HepG2 (cell line): Measurements from ENCODE around the gene ZNF254.

Experiments used
- KAT7 ChIP-seq: IDR thresholded peaks from 2 replicates; pipeline ENCODE4 v1.6.1; 2018; ENCODE audit warnings: borderline replicate concordance, missing compliant biosample characterization
- NFIC ChIP-seq: IDR thresholded peaks from 2 replicates; pipeline ENCODE4 v1.6.1; 2012; ENCODE audit warnings: mild to moderate bottlenecking, low read length, inconsistent platforms
- ZBTB10 ChIP-seq: sonication (generic); formaldehyde crosslinking; IDR thresholded peaks from 2 replicates; pipeline ENCODE4 v1.4.0; 2020; ENCODE audit warnings: missing genetic modification reagents, borderline replicate concordance
- ZNF292 ChIP-seq: sonication (generic); formaldehyde crosslinking; IDR thresholded peaks from 2 replicates; pipeline ENCODE4 v1.8.1; 2022; ENCODE audit warnings: mild to moderate bottlenecking, low read depth, missing genetic modification reagents, borderline replicate concordance
- TF ChIP-seq, protein P1 (sequence below): sonication (generic); formaldehyde crosslinking; IDR thresholded peaks from 2 replicates; pipeline ENCODE4 v1.4.0; 2020; ENCODE audit warnings: missing genetic modification reagents
- TF ChIP-seq, protein P2 (sequence below): sonication (generic); formaldehyde crosslinking; IDR thresholded peaks from 2 replicates; pipeline ENCODE4 v1.4.0; 2020; ENCODE audit warnings: missing genetic modification reagents
- TF ChIP-seq, protein P3 (sequence below): sonication (generic); formaldehyde crosslinking; IDR thresholded peaks from 2 replicates; pipeline ENCODE4 v1.5.0; 2020; ENCODE audit warnings: mild to moderate bottlenecking, missing genetic modification reagents, moderate library complexity

DNA sequence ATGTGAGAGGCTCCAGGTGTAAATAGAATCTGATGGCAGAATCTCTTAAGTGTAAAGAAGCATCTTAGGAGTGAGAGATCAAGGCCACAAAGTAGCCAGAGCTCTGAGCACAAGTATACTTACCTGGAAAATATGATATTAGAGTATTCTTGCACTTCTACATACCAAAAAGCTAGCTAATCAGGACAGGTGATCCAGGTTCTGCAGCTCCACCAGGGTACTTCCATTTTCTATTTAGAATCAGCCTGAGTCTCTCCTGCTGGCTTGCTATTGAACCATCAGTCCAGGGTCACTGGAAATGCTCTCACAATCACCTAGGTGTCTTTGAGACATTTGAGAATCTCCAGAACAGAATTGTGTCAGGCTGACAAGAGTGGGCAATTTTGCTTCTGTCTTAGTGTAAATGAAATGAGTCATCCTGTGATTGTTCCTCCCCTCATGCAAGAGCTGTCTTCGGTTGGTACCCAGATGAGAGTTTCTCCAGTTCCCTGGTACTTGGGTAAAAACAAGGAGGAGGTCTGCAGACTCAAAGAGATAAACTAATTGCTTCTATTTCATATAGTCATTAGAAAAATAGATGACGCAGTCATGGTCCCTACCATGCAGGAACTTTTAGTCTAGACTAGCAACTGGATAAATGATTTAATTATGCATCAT is 14.6 kb downstream of the ZNF254 start:
- no peak for TF ChIP-seq ZNF292 (CRISPR knock-in tag)
- TF ChIP-seq KAT7 (CRISPR knock-in tag) = no peak
- no peak for TF ChIP-seq NFIC
- TF ChIP-seq, protein P1, sequence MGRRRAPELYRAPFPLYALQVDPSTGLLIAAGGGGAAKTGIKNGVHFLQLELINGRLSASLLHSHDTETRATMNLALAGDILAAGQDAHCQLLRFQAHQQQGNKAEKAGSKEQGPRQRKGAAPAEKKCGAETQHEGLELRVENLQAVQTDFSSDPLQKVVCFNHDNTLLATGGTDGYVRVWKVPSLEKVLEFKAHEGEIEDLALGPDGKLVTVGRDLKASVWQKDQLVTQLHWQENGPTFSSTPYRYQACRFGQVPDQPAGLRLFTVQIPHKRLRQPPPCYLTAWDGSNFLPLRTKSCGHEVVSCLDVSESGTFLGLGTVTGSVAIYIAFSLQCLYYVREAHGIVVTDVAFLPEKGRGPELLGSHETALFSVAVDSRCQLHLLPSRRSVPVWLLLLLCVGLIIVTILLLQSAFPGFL (CRISPR knock-in tag) = no peak
- no peak for TF ChIP-seq ZBTB10 (CRISPR knock-in tag)
- TF ChIP-seq, protein P2, sequence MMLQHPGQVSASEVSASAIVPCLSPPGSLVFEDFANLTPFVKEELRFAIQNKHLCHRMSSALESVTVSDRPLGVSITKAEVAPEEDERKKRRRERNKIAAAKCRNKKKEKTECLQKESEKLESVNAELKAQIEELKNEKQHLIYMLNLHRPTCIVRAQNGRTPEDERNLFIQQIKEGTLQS = no peak
- TF ChIP-seq, protein P3, sequence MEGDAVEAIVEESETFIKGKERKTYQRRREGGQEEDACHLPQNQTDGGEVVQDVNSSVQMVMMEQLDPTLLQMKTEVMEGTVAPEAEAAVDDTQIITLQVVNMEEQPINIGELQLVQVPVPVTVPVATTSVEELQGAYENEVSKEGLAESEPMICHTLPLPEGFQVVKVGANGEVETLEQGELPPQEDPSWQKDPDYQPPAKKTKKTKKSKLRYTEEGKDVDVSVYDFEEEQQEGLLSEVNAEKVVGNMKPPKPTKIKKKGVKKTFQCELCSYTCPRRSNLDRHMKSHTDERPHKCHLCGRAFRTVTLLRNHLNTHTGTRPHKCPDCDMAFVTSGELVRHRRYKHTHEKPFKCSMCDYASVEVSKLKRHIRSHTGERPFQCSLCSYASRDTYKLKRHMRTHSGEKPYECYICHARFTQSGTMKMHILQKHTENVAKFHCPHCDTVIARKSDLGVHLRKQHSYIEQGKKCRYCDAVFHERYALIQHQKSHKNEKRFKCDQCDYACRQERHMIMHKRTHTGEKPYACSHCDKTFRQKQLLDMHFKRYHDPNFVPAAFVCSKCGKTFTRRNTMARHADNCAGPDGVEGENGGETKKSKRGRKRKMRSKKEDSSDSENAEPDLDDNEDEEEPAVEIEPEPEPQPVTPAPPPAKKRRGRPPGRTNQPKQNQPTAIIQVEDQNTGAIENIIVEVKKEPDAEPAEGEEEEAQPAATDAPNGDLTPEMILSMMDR (CRISPR knock-in tag) = no peak
